Stomach (tissue), 9 donors: ENCODE measurements around the gene ABTB2. TPM values are rescaled to one million over a fixed set of nuclear protein-coding genes. Genes with fewer than 3 reads are reported as not detected.

Experiments
- DNase-seq, 2 donors: peaks; one replicate each; pipeline versions ENCODE4 v3.0.0 to v3.0.0-alpha.2; 2013 to 2019
- H3K27ac ChIP-seq, 5 donors: fragments of 200-600 bp in 4 of 5; sonication (generic) in 4 of 5; one replicate each; pipeline ENCODE4 v1.5.1; 2013 to 2019; ENCODE audit warnings: mild to moderate bottlenecking in 1 of 5, moderate library complexity in 1 of 5
- H3K27me3 ChIP-seq, 3 donors: fragments of 200-600 bp; sonication (generic); one replicate each; pipeline ENCODE4 v1.5.1; 2017 to 2019; ENCODE audit warnings: mixed run types in 1 of 3
- H3K36me3 ChIP-seq, 4 donors: fragments of 200-600 bp; sonication (generic); 1 replicate in 3 of 4; 2 replicates in 1 of 4; pipeline ENCODE4 v1.5.1; 2016 to 2019
- H3K4me1 ChIP-seq, 4 donors: fragments of 200-600 bp; sonication (generic); one replicate each; pipeline ENCODE4 v1.5.1; 2016 to 2019
- H3K4me3 ChIP-seq, 4 donors: fragments of 200-600 bp; sonication (generic) in 3 of 4; one replicate each; pipeline ENCODE4 v1.5.1; 2016 to 2019; ENCODE audit warnings: mild to moderate bottlenecking in 1 of 4
- H3K9me3 ChIP-seq, 4 donors: fragments of 200-600 bp; sonication (generic); one replicate each; pipeline ENCODE4 v1.5.1; 2016 to 2019
- CTCF ChIP-seq, 7 experiments: fragments of 450-650 bp in 4 of 7; fragments of 200-600 bp in 3 of 7; sonication (generic) in 3 of 7; IDR thresholded peaks; one replicate each; pipeline ENCODE4 v1.5.1; 2016 to 2019; ENCODE audit warnings: antibody characterized with exemption in 7 of 7, control low read depth in 2 of 7, mild to moderate bottlenecking in 1 of 7
- EP300 ChIP-seq: sonication (generic); formaldehyde crosslinking; IDR thresholded peaks from one replicate; pipeline ENCODE4 v1.6.1; 2017; ENCODE audit warnings: antibody characterized with exemption
- POLR2A ChIP-seq, 4 donors: fragments of 450-650 bp; IDR thresholded peaks; one replicate each; pipeline ENCODE4 v1.6.1; 2016; ENCODE audit warnings: antibody characterized with exemption in 4 of 4, control low read depth in 2 of 4, mild to moderate bottlenecking in 1 of 4, moderate library complexity in 1 of 4
- POLR2AphosphoS5 ChIP-seq, 3 donors: sonication (generic); formaldehyde crosslinking; IDR thresholded peaks; one replicate each; pipeline ENCODE4 v1.6.1; 2016; ENCODE audit warnings: antibody characterized with exemption in 3 of 3
- WGBS, 5 donors: extraction: QIAGEN DNeasy Blood & Tissue Kit in 3 of 5; methylation state at CpG; one replicate each; pipeline versions ENCODE4 v1.1.5 to v1.1.7; 2013 to 2018; 5-methylcytosine and 5-hydroxymethylcytosine counted together
- intact Hi-C: fragments of 100-400 bp; cut with DNase I; formaldehyde crosslinking; loops from one replicate; pipeline ENCODE4 v1.15.1; 2023; ENCODE audit warnings: low total_unique reads
- polyA plus RNA-seq, 3 donors: library from polyadenylated mRNA; stranded (reverse); fragments of 200-250 nt; gene quantifications; one replicate each; pipeline ENCODE4 v1.2.3, GENCODE V29; 2013
- total RNA-seq, 5 donors: library from RNA; depleted of rRNA; stranded (reverse); fragments of >200 nt; gene quantifications; one replicate each; pipeline versions ENCODE4 v1.1.0 to v1.2.3, GENCODE V29; 2014 to 2016
- donor health status: healthy with polysubstance abuse.
- donor health status: Bipolar disorder and iron deficiency.
- donor health status: healthy.

The ABTB2 gene
- total and polyA plus RNA-seq, 8 donors, result 0.58 to 12.7 (median 2.2) TPM

DNA sequence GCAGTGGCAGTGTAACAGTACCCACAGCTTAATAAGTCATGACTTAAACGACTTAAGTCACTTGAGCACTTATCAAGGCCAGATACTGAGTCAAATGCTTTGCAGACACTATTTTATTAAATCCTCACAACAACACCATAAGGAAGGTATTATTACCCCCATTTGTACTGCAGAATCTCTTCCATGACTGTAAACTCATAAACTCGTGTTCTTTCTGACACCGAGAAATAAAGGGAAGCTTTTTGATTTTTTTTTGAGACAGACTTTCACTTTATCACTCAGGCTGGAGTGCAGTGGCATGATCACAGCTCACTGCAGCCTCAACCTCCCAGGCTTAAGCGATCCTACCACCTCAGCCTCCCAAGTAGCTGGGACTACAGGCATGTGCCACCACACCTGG is 103.8 kb downstream of the ABTB2 start:
- Histone ChIP-seq H3K36me3 (no peaks in the 10 kb centered on the region), H3K27ac (no peak overlapping the region), H3K9me3 (no peaks in the 10 kb centered on the region), H3K4me3 (no peak overlapping the region), H3K4me1 (peaks cover 0 to 25% (median 18%) of the 10 kb centered on the region in 4 donors), H3K27me3 (no peaks in the 10 kb centered on the region)
- WGBS, 5 donors, result 64 to 86% (median 80%) methylated on average over 4 of the region's 4 CpGs
- DNase-seq, result no peak
- no peak for TF ChIP-seq POLR2AphosphoS5 (IDR thresholded peaks at IDR 0.05)
- TF ChIP-seq EP300, result no peak
- TF ChIP-seq CTCF (IDR thresholded peaks at IDR 0.05), result no peak
- TF ChIP-seq POLR2A (IDR thresholded peaks at IDR 0.05), result no peak
- intact Hi-C loops, result no loop called here

- Histone ChIP-seq H3K36me3 (no peaks in the 10 kb centered on the region), H3K9me3 (no peaks in the 10 kb centered on the region), H3K27me3 (no peaks in the 10 kb centered on the region), H3K27ac (no peak overlapping the region), H3K4me1 (peaks cover 0 to 28% (median 21%) of the 10 kb centered on the region in 4 donors), H3K4me3 (no peak overlapping the region)
- 71 to 88% (median 83%) methylated on average over 2 to 3 of the region's 3 CpGs for WGBS, 5 donors
- TF ChIP-seq POLR2AphosphoS5 (IDR thresholded peaks at IDR 0.05), result no peak
- TF ChIP-seq POLR2A (IDR thresholded peaks at IDR 0.05), result no peak
- TF ChIP-seq EP300, result no peak
- TF ChIP-seq CTCF (IDR thresholded peaks at IDR 0.05), result no peak
- DNase-seq, result no peak
- intact Hi-C loops, result no loop called here
Measured at GRCh38 chr11:34252651-34253050, 105.2 kb downstream of the ABTB2 start.

DNA sequence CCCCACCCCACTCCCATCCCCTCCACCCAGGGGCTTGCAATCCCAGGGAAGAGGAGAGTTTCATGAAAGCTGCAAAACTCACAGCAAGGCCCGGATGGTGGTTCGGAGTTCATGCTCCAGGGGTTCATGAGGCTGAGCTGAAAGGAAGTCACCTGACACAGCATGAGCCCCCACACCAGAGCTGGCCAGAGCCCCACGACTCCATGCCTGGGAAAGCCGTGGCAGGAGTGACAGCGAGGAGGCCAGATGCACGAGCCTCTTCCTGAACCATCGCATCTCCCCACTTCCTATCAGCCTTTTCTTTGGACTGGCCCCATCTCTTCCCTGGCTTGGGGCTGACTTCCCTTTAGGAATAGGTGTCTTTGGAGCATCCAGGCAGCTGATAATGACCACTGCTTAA is 105.8 kb downstream of the ABTB2 start:
- Histone ChIP-seq H3K27me3 (no peaks in the 10 kb centered on the region), H3K27ac (peak overlapping the region in 2 of 5 donors; percentile 22 to 47), H3K4me1 (peaks cover 0 to 28% (median 21%) of the 10 kb centered on the region in 4 donors), H3K4me3 (no peak overlapping the region), H3K9me3 (no peaks in the 10 kb centered on the region), H3K36me3 (no peaks in the 10 kb centered on the region)
- no peak for TF ChIP-seq POLR2AphosphoS5 (IDR thresholded peaks at IDR 0.05)
- no peak for TF ChIP-seq CTCF (IDR thresholded peaks at IDR 0.05)
- no peak for TF ChIP-seq POLR2A (IDR thresholded peaks at IDR 0.05)
- TF ChIP-seq EP300, result no peak
- 72 to 94% (median 82%) methylated on average over 7 of the region's 7 CpGs for WGBS, 5 donors
- intact Hi-C loops, result no loop called here
- no peak for DNase-seq

DNA sequence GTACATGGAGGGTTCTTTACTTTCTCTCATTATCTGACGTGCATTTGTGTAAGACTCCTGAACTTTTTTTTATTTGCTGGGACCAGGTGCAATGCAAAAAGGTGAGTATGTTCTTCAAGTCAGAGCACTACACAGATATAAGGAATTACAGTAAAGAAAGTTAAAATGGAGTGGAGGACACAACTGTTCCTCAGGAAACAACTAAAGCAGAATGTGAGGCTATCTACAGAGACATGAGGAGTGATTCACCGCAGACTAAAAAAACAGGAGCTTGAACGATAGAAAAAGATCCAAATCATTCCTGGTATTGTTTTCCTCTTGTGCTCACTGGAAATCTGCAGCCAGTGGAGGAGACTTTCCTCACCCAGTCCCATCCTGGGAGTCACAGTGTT is 106.2 kb downstream of the ABTB2 start:
- Histone ChIP-seq H3K4me3 (peak overlapping the region in 2 of 4 donors; percentile 10 to 15), H3K36me3 (no peaks in the 10 kb centered on the region), H3K27ac (peak overlapping the region in 3 of 5 donors; percentile 18 to 47 (median 22)), H3K4me1 (peaks cover 0 to 28% (median 21%) of the 10 kb centered on the region in 4 donors), H3K9me3 (no peaks in the 10 kb centered on the region), H3K27me3 (no peaks in the 10 kb centered on the region)
- 27 to 48% (median 38%) methylated on average over 3 of the region's 3 CpGs for WGBS, 5 donors
- TF ChIP-seq EP300 (no peak), POLR2A (IDR thresholded peaks at IDR 0.05) (no peak), POLR2AphosphoS5 (IDR thresholded peaks at IDR 0.05) (no peak), CTCF (IDR thresholded peaks at IDR 0.05) (no peak)
- intact Hi-C loops, result no loop called here
- no peak for DNase-seq
